ENCODE results near the gene TUBA4A.

DNA sequence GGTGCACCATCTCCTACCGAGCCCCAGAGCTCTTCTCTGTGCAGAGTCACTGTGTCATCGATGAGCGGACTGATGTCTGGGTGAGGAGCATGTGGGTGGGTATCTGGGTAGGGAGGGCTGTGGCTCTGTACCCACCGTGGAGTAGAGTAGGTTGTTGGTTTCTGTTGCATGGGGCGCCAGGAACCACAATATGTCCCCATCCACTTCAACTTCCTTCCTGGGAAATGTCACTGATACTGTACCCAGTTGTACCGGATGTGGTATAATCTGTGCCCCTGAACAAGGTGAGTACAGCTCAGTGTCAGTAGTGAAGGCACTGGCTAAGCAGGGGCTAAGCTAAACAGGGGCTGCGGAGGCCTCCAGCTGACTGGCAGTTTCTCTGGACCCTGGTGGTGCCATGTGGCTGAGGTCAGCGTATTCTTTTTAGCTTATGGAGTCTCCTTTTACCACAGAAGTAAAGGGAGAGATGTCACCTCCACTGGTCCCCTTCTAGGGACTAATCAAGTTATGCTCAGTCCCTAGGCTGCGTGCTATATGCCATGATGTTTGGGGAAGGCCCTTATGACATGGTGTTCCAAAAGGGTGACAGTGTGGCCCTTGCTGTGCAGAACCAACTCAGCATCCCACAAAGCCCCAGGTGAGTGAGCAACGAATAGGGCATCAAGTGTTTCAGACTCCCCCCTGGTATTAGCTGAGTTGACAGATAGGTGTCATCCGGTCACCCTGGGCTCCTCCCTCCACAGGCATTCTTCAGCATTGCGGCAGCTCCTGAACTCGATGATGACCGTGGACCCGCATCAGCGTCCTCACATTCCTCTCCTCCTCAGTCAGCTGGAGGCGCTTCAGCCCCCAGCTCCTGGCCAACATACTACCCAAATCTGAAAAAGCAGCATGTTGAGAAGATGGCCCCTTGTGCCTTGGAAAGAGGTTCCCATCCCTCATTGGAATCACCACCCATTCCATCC, 5.8 kb downstream of the TUBA4A start:
- no peak for TF ChIP-seq POLR2AphosphoS5 (IDR thresholded peaks at IDR 0.05)
- TF ChIP-seq, protein P1, sequence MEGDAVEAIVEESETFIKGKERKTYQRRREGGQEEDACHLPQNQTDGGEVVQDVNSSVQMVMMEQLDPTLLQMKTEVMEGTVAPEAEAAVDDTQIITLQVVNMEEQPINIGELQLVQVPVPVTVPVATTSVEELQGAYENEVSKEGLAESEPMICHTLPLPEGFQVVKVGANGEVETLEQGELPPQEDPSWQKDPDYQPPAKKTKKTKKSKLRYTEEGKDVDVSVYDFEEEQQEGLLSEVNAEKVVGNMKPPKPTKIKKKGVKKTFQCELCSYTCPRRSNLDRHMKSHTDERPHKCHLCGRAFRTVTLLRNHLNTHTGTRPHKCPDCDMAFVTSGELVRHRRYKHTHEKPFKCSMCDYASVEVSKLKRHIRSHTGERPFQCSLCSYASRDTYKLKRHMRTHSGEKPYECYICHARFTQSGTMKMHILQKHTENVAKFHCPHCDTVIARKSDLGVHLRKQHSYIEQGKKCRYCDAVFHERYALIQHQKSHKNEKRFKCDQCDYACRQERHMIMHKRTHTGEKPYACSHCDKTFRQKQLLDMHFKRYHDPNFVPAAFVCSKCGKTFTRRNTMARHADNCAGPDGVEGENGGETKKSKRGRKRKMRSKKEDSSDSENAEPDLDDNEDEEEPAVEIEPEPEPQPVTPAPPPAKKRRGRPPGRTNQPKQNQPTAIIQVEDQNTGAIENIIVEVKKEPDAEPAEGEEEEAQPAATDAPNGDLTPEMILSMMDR (IDR thresholded peaks at IDR 0.05): no peak
